CD14-positive monocyte (primary cell): ENCODE data around the gene CLEC11A. TPM values are rescaled to one million over a fixed set of nuclear protein-coding genes. Genes with fewer than 3 reads are reported as not detected.

Experiments used
- DNase-seq, 3 donors: peaks; one replicate each; pipeline ENCODE4 v3.0.0-alpha.2; 2011 to 2022
- H2AFZ ChIP-seq: 2 replicates; pipeline ENCODE4 v1.6.0; 2012; ENCODE audit warnings: mild to moderate bottlenecking, low read depth, low read length, inconsistent platforms; ENCODE audit not compliant: insufficient read depth, poor library complexity, severe bottlenecking
- H3K27ac ChIP-seq, 2 donors: 1 replicate in 1 of 2; 2 replicates in 1 of 2; pipeline ENCODE4 v1.5.1; 2012 to 2013; ENCODE audit warnings: low read length in 2 of 2, control low read depth in 1 of 2, inconsistent platforms in 1 of 2, low read depth in 1 of 2, mild to moderate bottlenecking in 1 of 2
- H3K27me3 ChIP-seq, 2 donors: one replicate each; pipeline versions ENCODE4 v1.6.0 to v1.6.1; 2011 to 2013; ENCODE audit warnings: low read length in 2 of 2; ENCODE audit not compliant: control insufficient read depth in 2 of 2, insufficient read depth in 2 of 2
- H3K36me3 ChIP-seq, 2 donors: replicated peaks in 1 of 2; 1 replicate in 1 of 2; 2 replicates in 1 of 2; pipeline versions ENCODE4 v1.5.1 to v1.6.1; 2012 to 2013; ENCODE audit warnings: low read length in 2 of 2, control low read depth in 1 of 2, inconsistent platforms in 1 of 2, mild to moderate bottlenecking in 1 of 2; ENCODE audit not compliant: insufficient read depth in 2 of 2, control insufficient read depth in 1 of 2
- H3K4me1 ChIP-seq, 2 donors: 1 replicate in 1 of 2; 2 replicates in 1 of 2; pipeline versions ENCODE4 v1.5.1 to v1.6.1; 2012 to 2013; ENCODE audit warnings: low read length in 2 of 2, control low read depth in 1 of 2, inconsistent platforms in 1 of 2, mild to moderate bottlenecking in 1 of 2, moderate library complexity in 1 of 2; ENCODE audit not compliant: insufficient read depth in 2 of 2, control insufficient read depth in 1 of 2
- H3K4me2 ChIP-seq: replicated peaks from 2 replicates; pipeline ENCODE3; 2012; ENCODE audit warnings: low read length, moderate library complexity, mild to moderate bottlenecking; ENCODE audit not compliant: poor library complexity, severe bottlenecking; ENCODE audit errors: extremely low read depth
- H3K4me3 ChIP-seq, 3 experiments: fragments of 200-600 bp in 1 of 3; sonication (generic) in 1 of 3; replicated peaks in 1 of 3; 1 replicate in 2 of 3; 2 replicates in 1 of 3; pipeline ENCODE4 v1.5.1; 2011 to 2013; ENCODE audit warnings: low read length in 3 of 3, mild to moderate bottlenecking in 3 of 3, control low read depth in 2 of 3, low read depth in 2 of 3, inconsistent platforms in 1 of 3, moderate library complexity in 1 of 3
- H3K79me2 ChIP-seq: 2 replicates; pipeline ENCODE4 v1.6.0; 2012; ENCODE audit warnings: mild to moderate bottlenecking, control low read depth, inconsistent platforms, low read length, moderate library complexity; ENCODE audit not compliant: insufficient read depth
- H3K9ac ChIP-seq: 2 replicates; pipeline ENCODE4 v1.6.0; 2017; ENCODE audit warnings: low read length, mild to moderate bottlenecking; ENCODE audit not compliant: insufficient read depth, poor library complexity, severe bottlenecking
- H3K9me3 ChIP-seq, 2 donors: replicated peaks in 1 of 2; 1 replicate in 1 of 2; 2 replicates in 1 of 2; pipeline versions ENCODE4 v1.5.1 to v1.6.1; 2012 to 2013; ENCODE audit warnings: low read length in 2 of 2, control low read depth in 1 of 2; ENCODE audit not compliant: control insufficient read depth in 1 of 2, insufficient read depth in 1 of 2
- H4K20me1 ChIP-seq: 2 replicates; pipeline ENCODE4 v1.6.0; 2012; ENCODE audit warnings: mild to moderate bottlenecking, low read length, control low read depth, moderate library complexity; ENCODE audit not compliant: insufficient read depth
- H3K27ac Mint-ChIP-seq, 7 donors: one replicate each; pipeline ENCODE4 v1.8.0; 2020; ENCODE audit warnings: mild to moderate bottlenecking in 7 of 7, mixed read lengths in 7 of 7, moderate library complexity in 6 of 7, inconsistent platforms in 2 of 7
- H3K27me3 Mint-ChIP-seq, 3 donors: one replicate each; pipeline ENCODE4 v1.8.0; 2021 to 2022; ENCODE audit warnings: low read depth in 3 of 3, mild to moderate bottlenecking in 3 of 3, mixed read lengths in 3 of 3, moderate library complexity in 3 of 3, inconsistent platforms in 1 of 3
- H3K36me3 Mint-ChIP-seq, 2 donors: one replicate each; pipeline ENCODE4 v1.8.0; 2020; ENCODE audit warnings: mixed read lengths in 2 of 2, inconsistent platforms in 1 of 2, mild to moderate bottlenecking in 1 of 2
- H3K4me1 Mint-ChIP-seq: one replicate; pipeline ENCODE4 v1.8.0; 2020; ENCODE audit warnings: mild to moderate bottlenecking, mixed read lengths
- H3K4me3 Mint-ChIP-seq, 2 donors: one replicate each; pipeline ENCODE4 v1.8.0; 2020; ENCODE audit warnings: mild to moderate bottlenecking in 2 of 2, mixed read lengths in 2 of 2, moderate library complexity in 1 of 2
- H3K9me3 Mint-ChIP-seq, 7 donors: one replicate each; pipeline ENCODE4 v1.8.0; 2020 to 2022; ENCODE audit warnings: mixed read lengths in 7 of 7, mild to moderate bottlenecking in 6 of 7, moderate library complexity in 6 of 7, inconsistent platforms in 2 of 7
- WGBS: methylation state at CpG from one replicate; pipeline ENCODE4 v1.1.5; 2013; ENCODE audit warnings: missing lambda C conversion rate; ENCODE audit not compliant: insufficient coverage; 5-methylcytosine and 5-hydroxymethylcytosine counted together
- intact Hi-C, 2 donors: fragments of 100-400 bp; cut with micrococcal nuclease; formaldehyde crosslinking; loops; one replicate each; pipeline versions ENCODE4 v1.15.0 to v1.15.1; 2023
- polyA plus RNA-seq, 3 donors: library from polyadenylated mRNA; depleted of rRNA in 1 of 3; unstranded in 2 of 3; stranded (reverse) in 1 of 3; fragments of 300-500 nt in 2 of 3; fragments of >200 nt in 1 of 3; fragmentation: Illumina TruSeq in 2 of 3; gene quantifications; 1 replicate in 2 of 3; 2 replicates in 1 of 3; pipeline ENCODE4 v1.2.3, GENCODE V29; 2012 to 2021
- TF ChIP-seq, protein P1 (sequence below): fragments of 200-600 bp; IDR thresholded peaks from one replicate; pipeline ENCODE4 v1.8.0; 2022; ENCODE audit warnings: antibody characterized with exemption, mild to moderate bottlenecking

CLEC11A gene
- polyA plus RNA-seq, 3 donors = 8.2 to 49.1 (median 12.4) TPM

DNA sequence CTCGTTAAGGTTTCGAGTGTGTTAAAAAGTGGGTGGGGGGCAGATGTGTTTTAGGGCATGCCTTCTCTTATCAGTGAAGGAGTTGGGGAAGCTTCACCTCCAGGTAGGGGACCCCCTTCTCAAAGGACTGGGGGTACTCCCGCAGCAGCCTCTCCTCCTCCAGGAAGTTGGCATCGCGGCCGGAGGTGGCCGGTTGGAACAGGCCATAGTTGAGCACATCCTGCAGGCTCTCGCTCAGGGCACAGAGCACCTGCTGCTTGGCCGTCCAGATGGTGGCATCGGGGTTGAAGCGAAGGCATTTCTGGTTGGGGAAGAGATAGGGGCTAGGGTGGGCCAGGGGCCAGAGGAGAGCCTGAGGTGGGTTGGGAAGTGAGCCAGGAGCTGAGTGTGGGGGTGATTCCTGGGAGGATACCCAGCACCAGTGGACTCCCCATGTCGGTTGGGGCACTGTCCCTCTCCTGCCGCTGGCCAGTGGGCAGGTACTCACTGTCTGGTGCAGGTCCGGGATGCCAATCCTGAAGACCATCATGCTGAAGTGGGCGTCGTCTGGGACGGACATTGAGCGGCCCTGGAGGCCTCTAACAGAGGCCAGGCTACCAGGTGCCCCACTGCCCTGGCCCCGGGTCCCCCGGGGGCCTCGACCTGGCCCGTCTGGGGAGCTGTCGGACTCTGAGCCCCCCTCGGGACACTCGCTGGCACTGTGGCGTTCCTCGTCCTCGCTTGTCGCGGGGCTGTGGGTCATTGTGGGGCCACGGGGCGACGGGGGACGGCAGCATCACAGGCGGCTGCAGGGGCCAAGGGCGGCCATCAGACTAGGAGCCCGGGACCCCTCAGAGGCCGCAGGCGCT is 6.8 kb upstream of the CLEC11A start:
- no peaks in the 10 kb centered on the region for H3K36me3 Mint-ChIP-seq
- H3K27ac Mint-ChIP-seq = no peak overlapping the region
- Histone ChIP-seq H3K27ac (no peak overlapping the region), H2AFZ (no peak overlapping the region), H3K4me3 (no peak overlapping the region), H3K27me3 (peaks cover 5 to 34% of the 10 kb centered on the region in 2 donors), H3K9me3 (no peaks in the 10 kb centered on the region), H3K4me2 (no peak overlapping the region), H3K79me2 (no peaks in the 10 kb centered on the region), H4K20me1 (no peaks in the 10 kb centered on the region), H3K9ac (no peak overlapping the region), H3K36me3 (no peaks in the 10 kb centered on the region), H3K4me1 (peaks cover 4 to 9% of the 10 kb centered on the region in 2 donors)
- no peak overlapping the region for H3K4me3 Mint-ChIP-seq
- 94% methylated on average over 37 of the region's 39 CpGs for WGBS
- TF ChIP-seq, protein P1, sequence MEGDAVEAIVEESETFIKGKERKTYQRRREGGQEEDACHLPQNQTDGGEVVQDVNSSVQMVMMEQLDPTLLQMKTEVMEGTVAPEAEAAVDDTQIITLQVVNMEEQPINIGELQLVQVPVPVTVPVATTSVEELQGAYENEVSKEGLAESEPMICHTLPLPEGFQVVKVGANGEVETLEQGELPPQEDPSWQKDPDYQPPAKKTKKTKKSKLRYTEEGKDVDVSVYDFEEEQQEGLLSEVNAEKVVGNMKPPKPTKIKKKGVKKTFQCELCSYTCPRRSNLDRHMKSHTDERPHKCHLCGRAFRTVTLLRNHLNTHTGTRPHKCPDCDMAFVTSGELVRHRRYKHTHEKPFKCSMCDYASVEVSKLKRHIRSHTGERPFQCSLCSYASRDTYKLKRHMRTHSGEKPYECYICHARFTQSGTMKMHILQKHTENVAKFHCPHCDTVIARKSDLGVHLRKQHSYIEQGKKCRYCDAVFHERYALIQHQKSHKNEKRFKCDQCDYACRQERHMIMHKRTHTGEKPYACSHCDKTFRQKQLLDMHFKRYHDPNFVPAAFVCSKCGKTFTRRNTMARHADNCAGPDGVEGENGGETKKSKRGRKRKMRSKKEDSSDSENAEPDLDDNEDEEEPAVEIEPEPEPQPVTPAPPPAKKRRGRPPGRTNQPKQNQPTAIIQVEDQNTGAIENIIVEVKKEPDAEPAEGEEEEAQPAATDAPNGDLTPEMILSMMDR = no peak
- intact Hi-C loops = no loop called here
- H3K4me1 Mint-ChIP-seq = peaks cover 10% of the 10 kb centered on the region
- DNase-seq = no peak
- peaks cover 0 to 4% (median 0%) of the 10 kb centered on the region in 7 donors for H3K9me3 Mint-ChIP-seq
- peaks cover 33 to 56% (median 42%) of the 10 kb centered on the region in 3 donors for H3K27me3 Mint-ChIP-seq

DNA sequence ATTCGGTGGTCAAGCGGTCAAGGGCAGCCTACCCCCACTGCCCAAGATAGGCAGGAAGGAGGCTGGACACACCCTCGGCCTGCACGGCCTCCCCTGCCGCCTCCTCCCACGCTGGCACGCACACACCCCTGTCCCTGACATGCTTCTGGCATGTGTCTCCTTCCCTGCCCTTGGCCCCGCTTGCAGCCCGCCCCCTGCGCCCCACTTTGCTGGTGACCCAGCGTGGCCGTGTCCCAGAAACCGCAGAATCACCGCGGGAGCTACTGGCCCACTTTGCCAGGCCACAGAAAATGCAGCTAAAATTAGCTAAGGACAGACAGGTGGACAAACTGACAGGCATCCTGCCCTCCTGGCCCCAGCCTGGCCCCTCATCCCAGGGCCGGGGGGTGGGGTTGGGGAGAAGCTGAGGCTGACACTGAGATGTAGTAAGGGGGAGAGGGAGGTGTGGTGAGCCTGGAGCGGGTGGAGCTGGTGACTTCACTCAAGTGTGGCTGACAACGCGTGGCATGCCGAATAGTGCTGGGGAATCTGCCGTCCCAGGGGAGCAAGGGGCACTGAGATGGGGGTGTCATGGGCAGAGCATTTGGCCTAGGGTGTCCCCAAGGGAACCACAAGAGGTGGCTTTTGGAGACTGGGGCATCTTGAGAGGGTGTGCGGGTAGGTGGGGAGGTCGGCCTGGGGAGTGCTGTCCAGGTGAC is 6.0 kb upstream of the CLEC11A start:
- H2AFZ ChIP-seq = no peak overlapping the region
- H4K20me1 ChIP-seq = no peaks in the 10 kb centered on the region
- no peak overlapping the region for H3K4me3 ChIP-seq
- Mint-ChIP-seq H3K27ac (no peak overlapping the region), H3K4me1 (peaks cover 10% of the 10 kb centered on the region), H3K4me3 (peak overlapping the region in 1 of 2 donors; percentile 70), H3K9me3 (peaks cover 0 to 4% (median 0%) of the 10 kb centered on the region in 7 donors), H3K27me3 (peaks cover 33 to 62% (median 43%) of the 10 kb centered on the region in 3 donors), H3K36me3 (no peaks in the 10 kb centered on the region)
- no peak overlapping the region for H3K9ac ChIP-seq
- H3K79me2 ChIP-seq = no peaks in the 10 kb centered on the region
- no peak overlapping the region for H3K27ac ChIP-seq
- no peaks in the 10 kb centered on the region for H3K9me3 ChIP-seq
- no peak for DNase-seq
- no peaks in the 10 kb centered on the region for H3K36me3 ChIP-seq
- TF ChIP-seq, protein P1 = no peak
- intact Hi-C loops = no loop called here
- WGBS = 73% methylated on average over 19 of the region's 23 CpGs
- peaks cover 5 to 34% of the 10 kb centered on the region in 2 donors for H3K27me3 ChIP-seq
- peaks cover 4 to 9% of the 10 kb centered on the region in 2 donors for H3K4me1 ChIP-seq
- H3K4me2 ChIP-seq = no peak overlapping the region
